HG03521 (cell line): ENCODE results near the gene ATAD3C.
A peak's percentile ranks its signal among the peaks of the same experiment; 100 is the strongest.
"Not testable (repeated sequence)": the region's sequence is repeated elsewhere in the genome, so short reads cannot be mapped to it uniquely, and the experiment has no call there.

ENCODE experiments used
- ATAC-seq: cut with Tn5 transposase; IDR thresholded peaks from one replicate; pipeline ENCODE4 v1.9.1; 2021; ENCODE audit warnings: mild to moderate bottlenecking, moderate library complexity; ENCODE audit not compliant: unreplicated experiment

Gene ATAD3C, protein sequence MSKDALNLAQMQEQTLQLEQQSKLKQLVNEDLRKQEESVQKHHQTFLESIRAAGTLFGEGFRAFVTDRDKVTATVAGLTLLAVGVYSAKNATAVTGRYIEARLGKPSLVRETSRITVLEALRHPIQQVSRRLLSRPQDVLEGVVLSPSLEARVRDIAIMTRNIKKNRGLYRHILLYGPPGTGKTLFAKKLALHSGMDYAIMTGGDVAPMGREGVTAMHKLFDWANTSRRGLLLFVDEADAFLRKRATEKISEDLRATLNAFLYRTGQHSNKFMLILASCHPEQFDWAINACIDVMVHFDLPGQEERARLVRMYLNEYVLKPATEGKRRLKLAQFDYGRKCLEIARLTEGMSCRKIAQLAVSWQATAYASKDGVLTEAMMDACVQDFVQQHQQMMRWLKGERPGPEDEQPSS

DNA sequence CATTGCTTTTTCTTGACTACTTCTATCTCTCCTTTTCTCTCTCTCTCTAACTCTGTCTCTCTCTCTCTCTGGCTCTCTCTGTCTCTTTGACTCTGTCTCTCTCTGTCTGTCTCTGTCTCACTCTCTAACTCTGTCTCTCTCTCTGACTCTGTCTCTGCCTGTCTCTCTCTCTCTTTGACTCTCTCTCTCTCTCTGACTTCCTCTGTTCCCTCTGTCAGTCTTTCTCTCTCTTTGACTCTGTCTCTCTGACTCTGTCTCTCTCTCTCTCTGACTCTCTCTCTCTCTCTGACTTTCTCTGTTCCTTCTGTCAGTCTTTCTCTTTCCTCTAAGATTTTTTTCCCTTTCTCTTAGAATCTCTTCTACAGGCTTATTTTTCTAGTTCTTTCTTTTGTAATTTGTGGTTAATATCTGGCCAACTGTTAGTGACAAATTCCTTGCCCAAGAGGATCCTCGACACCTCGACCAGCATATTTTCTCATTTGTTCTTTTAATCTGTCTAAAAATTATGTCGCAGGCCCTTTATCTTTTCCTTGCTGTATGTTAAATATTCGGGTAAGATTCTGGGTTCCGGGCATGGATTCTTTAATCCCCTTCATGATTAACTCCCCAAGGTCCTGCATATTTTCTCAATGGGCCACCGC, at the start of gene ATAD3C:
ATAD3C (plus strand) TSS at position 591 of the 641 bp plus-strand sequence. CDS start 995 bp downstream, outside the sequence.
- ATAC-seq: no peak

DNA sequence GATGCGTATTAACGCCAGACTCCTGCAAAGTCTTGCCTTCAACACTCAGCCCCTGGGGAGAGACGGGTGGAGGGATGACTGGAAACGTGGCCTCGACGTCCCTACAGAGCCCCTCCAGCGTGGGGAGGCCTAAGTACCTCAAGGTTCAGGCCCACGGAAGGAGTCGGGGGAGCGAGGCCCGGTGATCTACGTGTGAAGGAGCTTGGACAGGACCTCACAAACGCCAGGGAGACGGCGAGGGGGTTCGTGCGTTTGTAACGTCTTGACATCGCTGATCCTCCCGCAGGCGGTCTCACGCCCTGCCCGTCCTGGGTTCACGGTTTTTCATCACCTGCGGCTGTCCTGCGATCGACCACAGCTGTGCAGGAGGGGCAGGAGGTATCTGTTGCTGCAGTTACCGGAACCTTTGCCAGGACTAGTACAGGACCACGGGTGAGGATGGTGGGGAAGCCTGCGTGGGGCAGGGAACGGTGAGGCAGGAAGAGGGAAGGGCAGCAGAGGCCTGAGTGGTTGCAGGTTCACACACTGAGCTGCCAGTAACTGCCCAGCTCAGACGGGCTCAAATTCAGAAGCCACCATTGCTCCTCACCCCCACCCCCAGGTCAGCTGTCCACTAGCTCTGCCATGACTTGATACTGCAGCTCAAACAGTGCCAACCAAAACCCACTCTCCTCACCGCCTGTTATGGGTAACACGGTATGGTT, 49.5 kb upstream of the ATAD3C start:
- no peak for ATAC-seq

DNA sequence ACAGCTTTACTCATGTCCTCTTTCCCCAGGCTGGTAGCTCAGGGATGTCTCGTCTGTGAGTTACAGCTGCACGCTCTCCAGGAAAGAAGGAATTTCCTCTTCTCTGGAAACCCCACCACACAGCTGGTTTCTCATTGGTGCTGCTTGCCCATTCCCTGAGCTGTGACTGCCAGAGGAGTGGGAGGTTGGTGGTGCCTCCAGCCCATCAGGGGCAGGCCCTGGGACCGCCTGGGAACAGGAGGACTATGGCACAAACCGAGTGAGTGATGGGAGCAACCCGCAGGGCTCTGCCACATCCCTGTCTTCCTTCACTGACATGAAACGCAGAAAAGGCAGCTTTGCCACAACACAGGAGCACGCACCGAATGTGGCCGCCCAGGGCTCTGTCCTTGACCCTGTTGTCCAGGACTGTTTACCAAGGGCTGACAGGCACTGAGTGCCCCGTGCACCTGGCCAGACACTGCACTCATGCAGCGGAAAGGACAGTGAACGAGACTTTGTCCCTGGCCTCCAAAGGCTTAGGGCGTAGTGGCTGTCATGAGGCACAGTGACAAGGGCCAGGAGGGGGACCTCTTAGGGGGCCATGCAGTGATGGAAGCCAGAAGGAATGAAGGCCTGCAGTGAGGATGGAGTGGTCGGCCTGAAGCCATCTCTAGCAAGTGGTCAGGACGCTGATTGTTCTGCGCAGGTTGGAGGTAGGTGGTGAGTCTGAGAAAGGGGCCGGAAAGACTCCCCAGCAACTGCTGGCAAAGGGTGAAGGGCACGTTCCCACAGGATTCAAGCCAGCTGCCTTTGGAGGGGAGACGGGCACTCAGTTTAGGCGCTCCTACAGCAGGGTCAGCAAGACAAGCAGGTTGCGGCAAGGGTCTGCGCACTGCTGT, 48.7 kb upstream of the ATAD3C start:
- ATAC-seq: no peak

DNA sequence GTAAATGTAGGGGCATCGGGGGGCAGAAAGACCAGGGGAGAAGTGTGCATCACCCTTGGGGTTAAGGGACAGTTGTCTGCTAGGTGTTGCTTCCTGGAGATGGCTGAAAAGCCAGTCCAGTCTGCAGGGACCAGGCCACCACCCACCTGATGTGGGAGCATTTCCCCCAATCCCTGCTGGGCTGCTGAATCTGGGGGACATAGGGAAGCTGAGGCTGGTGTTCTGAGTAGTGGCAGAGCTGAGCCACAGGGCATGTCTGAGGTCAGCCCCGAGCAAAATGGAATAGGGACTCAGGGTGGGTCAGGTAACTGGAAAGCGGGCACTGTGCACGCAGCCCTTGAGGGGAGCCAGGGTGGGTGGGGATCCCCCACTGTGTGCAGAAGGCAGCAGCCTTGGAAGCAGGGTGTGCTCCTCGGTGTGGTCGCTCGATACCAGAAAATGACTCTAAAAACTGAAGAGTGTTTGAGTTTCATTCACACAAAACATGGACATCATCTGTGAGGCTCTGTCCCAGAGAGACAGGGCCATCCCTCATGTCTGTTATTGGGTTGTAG, 48.0 kb upstream of the ATAD3C start:
- no peak for ATAC-seq

DNA sequence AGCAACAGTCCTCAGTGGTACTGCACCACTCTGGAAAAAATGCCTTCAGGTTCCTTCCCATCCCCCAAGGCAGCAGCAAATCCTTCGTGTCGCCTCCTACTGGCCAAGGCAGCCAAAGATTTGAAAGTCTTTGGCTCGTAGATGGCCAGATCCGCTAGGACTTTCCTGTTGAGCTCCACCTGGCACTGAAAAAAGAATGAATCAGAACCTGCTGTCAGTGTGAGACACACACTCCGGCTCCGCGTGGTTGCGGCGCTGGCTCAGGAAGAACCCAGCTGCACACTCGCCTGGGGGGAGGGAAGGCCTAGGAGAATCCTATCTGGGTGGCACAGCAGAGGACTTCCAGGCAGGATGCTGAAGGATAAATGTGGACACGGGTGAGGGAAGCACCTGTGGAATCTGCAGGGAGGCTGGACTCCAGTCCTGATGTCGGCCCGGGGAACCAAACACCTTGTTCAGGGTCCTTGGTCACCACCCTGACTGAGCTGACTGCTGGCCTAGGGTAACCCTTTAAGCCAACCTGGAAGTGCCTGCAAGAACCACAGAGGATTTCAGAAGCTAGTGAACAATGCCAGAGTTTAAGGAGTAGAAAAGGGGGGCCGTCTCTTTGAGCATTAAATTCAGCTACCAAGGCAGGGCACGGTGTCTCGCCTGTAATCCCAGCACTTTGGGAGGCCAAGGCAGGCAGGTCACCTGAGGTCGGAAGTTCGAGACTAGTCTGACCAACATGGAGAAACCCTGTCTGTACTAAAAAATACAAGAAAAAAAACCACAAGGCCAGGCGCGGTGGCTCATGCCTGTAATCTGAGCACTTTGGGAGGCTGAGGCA, 47.2 kb upstream of the ATAD3C start:
- no peak for ATAC-seq

DNA sequence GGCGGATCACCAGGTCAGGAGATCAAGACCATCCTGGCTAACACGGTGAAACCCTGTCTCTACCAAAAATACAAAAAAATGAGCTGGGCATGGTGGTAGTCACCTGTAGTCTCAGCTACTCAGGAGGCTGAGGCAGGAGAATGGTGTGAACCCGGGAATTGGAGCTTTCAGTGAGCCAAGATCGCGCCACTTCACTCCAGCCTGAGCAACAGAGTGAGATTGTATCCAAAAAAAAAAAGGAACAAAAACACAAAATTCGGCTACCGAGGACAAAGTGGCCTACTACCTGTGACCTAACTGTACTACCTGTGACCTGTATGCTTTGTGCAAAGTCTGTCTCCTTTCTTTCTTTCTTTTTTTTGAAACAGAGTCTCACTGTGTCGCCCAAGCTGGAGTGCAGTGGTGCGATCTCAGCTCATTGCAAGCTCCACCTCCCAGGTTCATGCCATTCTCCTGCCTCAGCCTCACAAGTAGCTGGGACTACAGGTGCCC, 46.5 kb upstream of the ATAD3C start:
- ATAC-seq: not testable (repeated sequence)

DNA sequence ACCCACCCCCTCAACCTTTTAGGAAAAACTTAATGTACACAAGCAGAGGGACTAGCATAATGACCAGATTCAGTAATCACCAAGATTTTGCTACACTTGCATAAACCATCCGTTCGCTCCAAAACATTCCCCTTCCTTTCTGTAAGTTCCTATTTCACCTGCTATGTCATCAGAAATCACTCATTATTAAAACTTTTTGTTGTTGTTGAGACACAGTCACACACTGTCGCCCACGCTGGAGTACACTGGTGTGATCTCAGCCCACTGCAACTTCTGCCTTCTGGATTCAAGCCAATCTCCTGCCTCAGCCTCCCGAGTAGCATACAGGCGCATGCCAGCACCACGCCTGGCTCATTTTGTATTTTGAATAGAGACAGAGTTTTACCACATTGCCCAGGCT, 45.8 kb upstream of the ATAD3C start:
- no peak for ATAC-seq

DNA sequence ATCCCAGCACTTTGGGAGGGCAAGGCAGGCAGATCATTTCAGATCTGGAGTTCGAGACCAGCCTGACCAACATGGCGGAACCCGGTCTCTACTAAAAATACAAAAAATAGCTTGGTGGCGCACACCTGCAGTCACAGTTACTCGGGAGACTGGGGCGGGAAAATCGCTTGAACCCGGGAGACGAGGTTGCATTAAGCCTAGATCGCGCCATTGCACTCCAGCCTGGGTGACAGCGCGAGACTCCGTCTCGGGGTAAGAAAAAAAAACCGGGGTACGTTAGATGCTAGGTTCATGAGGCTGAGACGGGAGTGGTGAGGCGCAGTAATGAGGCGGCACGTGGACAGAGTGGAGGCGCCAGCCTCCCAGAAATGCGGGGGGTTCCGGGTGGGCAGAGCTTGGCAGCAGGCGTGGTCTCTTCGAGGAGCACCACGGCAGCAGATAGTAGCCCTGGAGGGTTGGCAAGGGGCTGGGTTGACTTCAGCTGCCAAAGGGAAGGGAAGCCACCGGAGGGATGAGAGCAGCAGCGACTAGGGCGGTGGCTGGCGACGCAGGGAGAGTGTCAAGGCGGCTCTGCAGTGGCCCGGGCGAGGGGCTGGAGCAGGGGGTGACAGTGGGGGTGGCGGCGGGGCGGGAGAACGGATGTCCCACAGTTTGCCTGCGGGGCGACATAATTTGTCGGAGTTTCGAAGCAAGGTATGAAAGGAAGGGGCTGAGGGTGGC, 43.2 kb upstream of the ATAD3C start:
- no peak for ATAC-seq

DNA sequence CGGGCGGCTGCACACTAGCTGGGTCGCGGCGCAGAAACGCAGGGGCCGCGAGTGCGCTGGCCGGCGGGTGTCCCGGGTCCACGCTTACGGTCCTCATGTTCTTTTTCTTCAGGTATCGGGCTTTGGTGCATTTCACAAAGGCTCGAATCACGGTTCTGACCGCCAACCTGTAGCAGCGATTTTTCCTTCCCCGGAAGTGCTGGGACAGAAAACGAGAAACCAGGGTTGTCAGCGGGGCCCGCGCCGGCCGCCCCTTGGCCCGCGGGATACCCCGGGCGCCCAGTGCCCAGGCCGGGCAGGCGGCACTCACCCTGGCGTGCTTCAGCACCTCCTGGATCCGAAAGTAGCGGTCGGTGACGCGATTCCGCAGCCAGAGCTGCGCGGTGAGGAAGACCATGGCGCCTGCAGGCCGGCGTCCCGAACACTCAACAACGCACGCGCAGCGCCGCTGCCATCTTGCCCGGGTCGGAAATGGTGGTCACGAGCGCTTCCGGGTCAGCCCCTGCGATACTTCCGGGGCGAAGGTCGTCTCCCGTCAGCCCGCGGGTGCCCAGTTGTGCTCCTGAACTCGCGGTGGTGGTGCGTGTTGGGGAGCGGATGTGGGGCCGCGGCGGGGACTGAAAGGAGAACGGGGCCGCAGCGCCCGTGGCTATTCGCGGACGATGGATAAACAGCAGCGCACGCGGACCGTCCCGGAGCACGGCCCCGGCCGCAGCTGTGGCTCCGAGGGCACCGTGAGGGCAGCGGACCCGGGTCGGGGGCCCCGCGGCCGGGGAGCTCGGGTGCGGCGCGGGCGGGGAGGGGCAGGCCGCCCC, 42.5 kb upstream of the ATAD3C start, which contains the start of gene MRPL20:
MRPL20 (minus strand) TSS at position 473 of the 815 bp plus-strand sequence; CDS start at position 397, 76 bp downstream.
- peak; percentile 91 for ATAC-seq

DNA sequence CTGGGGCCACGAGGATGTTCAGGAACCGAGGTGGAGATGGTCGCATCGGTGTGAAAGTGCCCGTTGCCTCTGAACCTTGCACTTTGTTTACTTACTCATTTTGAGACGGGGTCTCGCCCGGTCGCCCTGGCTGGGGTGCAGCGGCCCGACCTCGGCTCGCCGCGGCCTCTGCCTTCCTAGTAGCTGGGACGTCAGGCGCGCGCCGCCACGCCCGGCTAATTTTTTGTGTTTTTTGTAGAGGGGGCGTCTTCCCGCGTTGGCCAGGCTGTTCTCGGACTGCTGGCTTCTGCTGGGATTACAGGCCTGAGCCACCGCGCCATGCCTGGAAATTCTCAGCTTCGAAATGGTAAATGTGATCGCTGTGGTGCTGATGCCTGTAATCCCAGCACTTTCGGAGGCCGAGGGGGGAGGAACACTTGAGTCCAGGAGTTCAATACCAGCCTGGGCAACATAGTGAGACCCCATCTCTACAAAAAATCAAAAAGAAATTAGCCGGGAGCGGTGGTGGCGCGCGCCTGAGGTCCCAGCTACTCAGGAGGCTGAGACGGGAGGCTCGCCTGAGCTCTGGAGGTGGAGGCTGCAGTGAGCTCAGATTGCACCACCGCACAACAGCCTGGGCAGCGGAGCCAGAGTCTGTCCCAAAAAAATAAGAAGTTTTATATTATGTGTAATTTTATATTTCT, 41.7 kb upstream of the ATAD3C start:
- no peak for ATAC-seq

DNA sequence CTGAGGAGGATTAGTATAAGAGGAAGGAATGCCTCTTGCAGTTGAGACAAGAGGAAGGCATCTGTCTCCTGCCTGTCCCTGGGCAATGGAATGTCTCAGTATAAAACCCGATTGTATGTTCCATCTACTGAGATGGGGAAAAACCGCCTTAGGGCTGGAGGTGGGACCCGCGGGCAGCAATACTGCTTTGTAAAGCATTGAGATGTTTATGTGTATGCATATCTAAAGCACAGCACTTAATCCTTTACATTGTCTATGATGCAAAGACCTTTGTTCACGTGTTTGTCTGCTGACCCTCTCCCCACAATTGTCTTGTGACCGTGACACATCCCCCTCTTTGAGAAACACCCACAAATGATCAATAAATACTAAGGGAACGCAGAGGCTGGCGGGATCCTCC, 39.3 kb upstream of the ATAD3C start:
- not testable (repeated sequence) for ATAC-seq

DNA sequence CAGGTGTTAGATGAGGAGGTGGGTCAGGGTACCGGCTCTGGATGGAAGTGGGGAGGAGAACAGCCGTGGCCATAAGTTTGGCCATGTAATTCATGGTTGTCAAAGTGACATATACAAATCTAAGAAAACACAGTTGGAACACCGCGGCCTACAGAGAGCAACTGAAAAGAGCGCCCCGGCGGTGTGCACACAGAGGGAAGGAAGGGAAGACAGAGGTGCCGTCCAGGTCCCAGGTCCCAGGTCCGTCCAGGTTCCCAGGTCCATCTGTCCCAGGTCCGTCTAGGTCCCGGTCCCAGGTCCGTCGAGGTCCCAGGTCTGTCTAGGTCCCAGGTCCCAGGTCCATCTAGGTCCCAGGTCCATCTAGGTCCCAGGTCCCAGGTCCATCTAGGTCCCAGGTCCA, 37.9 kb upstream of the ATAD3C start:
- ATAC-seq: no peak

DNA sequence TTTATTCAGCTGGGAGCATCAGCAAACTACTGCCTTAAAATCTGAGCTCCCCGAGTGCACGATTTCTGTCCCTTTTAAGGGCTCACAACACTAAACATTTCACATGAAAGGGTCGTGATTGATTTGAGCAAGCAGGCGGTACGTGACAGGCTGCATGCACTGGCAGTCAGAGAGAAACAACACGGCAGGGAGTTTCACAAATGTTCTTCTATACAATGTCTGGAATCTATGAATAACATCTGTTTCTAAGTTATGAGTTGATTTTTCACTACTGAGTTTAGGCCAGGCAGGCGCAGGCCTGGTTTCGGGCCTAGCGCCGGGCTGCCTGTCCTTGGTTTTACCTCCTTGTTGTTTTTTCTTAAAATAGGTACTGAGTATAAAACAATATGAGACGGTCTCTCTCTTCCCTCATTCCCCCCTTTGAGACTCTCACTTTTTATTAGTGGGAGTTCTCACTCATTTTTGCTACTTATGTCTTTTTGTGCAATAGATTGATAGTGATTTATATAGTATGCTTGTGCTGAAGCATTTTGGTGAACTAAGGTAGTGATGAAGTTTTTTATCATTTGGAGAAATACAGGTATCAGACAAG, 37.1 kb upstream of the ATAD3C start:
- ATAC-seq: not testable (repeated sequence)

DNA sequence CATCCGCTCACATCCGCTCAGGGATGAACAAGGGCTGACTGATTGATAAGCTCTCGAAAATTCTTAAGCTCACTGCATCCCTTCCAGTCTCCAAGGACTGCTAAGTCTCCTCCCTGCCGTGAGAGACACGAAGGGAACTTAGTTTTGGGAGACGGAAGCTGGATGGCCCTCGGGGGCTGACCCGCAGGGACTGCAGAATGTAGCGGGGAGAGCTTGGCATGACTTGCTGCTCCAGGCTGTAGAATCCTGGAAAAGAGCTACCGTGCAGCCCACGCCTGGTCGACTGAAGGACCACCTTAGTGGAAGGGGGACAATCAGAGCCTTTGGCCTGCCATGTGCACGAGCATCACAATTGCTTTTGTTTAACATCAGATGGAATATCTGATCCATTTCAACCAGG, 33.7 kb upstream of the ATAD3C start:
- no peak for ATAC-seq

DNA sequence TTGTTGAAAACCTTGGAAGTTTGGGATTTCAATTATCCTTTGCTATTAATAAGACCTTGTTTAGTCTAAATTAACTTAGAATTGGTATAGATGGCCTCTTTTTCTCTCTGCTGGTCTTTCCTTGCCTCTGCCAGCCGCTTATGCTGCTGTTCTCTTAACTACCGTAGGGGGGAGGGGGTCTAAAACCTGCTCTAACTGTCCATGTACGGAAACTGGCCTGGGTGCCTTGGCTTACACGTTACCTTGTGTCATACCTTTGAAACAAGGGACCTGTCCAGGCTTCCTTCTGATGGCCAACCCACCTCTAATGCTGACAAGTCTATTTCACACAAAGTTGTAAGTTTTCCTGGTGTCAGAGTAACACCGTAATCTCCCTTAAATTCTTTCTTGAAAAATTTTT, 32.1 kb upstream of the ATAD3C start:
- not testable (repeated sequence) for ATAC-seq

DNA sequence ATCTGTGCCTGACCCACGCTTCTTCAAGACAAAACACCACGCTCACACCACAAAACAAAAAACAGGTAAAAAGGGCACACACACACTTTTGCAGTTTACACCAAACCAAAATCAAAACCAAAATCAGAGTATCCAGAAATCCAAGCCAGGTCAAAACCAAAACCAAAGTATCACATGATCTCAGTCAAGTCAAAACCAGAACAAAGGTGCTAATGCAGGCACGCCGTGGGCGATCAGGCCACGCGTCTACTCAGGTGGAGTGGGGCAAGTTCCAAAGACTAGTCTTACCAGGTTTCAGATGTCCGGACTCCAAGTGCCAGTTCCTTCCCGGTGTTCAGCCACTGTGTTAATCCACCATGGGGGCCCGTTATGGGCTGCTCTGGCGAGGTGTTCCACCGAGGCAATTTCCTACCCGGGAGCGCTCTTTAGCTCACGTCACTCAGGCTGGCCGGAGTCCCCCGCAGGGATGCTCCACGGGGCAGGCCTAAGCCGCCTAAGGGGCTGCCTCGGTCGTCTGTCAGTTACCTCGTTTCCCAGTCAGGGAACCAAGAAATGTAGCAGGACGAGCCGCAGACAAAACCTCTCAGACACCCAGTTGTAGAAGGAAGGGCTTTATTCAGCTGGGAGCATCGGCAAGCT, 31.5 kb upstream of the ATAD3C start:
- ATAC-seq: not testable (repeated sequence)
